ENCODE data around the gene MCC.

- TF ChIP-seq CTCF (conservative IDR thresholded peaks at IDR 0.05; ENCODE audit: low read depth, low read length) (no peak), EZH2 (IDR thresholded peaks at IDR 0.05; ENCODE audit: borderline replicate concordance, low read depth, low read length, poor library complexity, severe bottlenecking) (no peak)
Measured at GRCh38 chr5:113267361-113267900, 220.8 kb downstream of the MCC start.

Measured in A673 (cell line).